Measurements from ENCODE around the gene FMN2. TPM values are rescaled to one million over a fixed set of nuclear protein-coding genes. Genes with fewer than 3 reads are reported as not detected.

Gene FMN2
- total and polyA plus RNA-seq, 8 donors = 0.20 to 2.1 (median 1.2) TPM

- Histone ChIP-seq H3K4me3 (no peak overlapping the region), H3K9me3 (no peaks in the 10 kb centered on the region), H3K27me3 (no peaks in the 10 kb centered on the region), H3K36me3 (no peaks in the 10 kb centered on the region), H3K4me1 (no peaks in the 10 kb centered on the region), H3K27ac (no peak overlapping the region)
- no peak for ATAC-seq
- no peak for TF ChIP-seq CTCF (IDR thresholded peaks at IDR 0.05)
- no peak for DNase-seq
- intact Hi-C loops (cut with DNase I) = no loop called here
These were observed 384.1 kb downstream of the FMN2 start for GRCh38 chr1:240475832-240476231.

- no peak overlapping the region for H3K27ac ChIP-seq
- no peak overlapping the region for H3K4me3 ChIP-seq
- no peaks in the 10 kb centered on the region for H3K27me3 ChIP-seq
- no peaks in the 10 kb centered on the region for H3K36me3 ChIP-seq
- no peaks in the 10 kb centered on the region for H3K4me1 ChIP-seq
- intact Hi-C loops (cut with DNase I) = no loop called here
- ATAC-seq (no peak), DNase-seq (no peak)
- no peak for TF ChIP-seq CTCF (IDR thresholded peaks at IDR 0.05)
- no peaks in the 10 kb centered on the region for H3K9me3 ChIP-seq
These were observed 386.9 kb downstream of the FMN2 start for GRCh38 chr1:240478536-240478935.

DNA sequence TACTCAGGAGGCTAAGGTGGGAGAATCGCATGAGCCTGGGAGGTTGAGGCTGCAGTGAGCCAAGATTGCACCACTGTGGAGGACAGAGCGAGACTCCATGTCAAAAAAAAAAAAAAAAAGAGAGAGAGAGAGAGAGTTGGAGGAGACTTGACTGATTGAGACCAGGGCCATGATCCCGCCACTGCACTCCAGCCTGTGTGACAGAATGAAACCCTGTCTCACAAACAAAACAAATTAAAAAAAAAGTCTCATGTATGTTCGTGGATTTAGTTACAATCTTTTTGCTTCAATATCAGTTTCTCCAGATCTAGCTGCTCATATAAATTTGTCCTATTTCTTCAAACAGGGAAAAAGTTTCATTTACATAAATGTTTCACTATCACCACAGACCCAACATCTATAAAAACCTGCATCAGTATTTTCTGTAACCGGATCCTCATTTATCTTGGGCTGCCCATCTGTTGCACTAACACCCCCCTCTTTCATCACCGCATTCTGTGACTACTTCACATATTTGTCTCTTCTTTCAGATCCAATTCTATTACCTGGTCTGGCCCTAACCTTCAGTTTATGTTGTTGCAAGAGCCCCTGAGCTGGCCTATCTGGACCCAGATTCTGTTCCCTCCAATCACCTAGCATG, 393.2 kb downstream of the FMN2 start:
- no peak for TF ChIP-seq CTCF (IDR thresholded peaks at IDR 0.05)
- Histone ChIP-seq H3K27ac (no peak overlapping the region), H3K4me1 (no peaks in the 10 kb centered on the region), H3K36me3 (no peaks in the 10 kb centered on the region), H3K9me3 (no peaks in the 10 kb centered on the region), H3K4me3 (no peak overlapping the region), H3K27me3 (no peaks in the 10 kb centered on the region)
- intact Hi-C loops (cut with DNase I) = no loop called here
- ATAC-seq (no peak), DNase-seq (no peak)

GRCh38 chr1:240486611-240487010, 394.9 kb downstream of the FMN2 start:
- Histone ChIP-seq H3K4me3 (no peak overlapping the region), H3K27me3 (no peaks in the 10 kb centered on the region), H3K27ac (no peak overlapping the region), H3K9me3 (no peaks in the 10 kb centered on the region), H3K4me1 (no peaks in the 10 kb centered on the region), H3K36me3 (no peaks in the 10 kb centered on the region)
- intact Hi-C loops (cut with DNase I) = no loop called here
- DNase-seq (no peak), ATAC-seq (no peak)
- TF ChIP-seq CTCF (IDR thresholded peaks at IDR 0.05) = no peak

DNA sequence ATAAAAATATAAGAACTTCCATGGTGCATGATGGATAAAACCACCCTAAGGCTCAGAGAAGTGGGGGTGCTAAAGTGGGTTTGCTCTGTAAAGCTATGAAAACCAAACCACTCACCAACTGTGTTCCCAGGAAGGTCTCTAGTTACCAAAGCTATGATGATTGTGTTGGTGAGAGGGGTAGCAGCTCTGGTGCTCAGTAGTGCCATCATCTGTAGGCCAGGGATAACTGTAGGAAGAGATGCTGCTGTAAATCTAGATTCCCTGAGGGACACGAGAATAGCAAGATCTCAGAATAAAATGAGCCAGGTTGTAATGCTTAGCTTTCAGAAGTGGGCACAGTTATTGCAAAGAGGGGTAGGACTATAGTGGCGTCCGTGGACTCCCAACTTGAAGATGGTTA, 395.8 kb downstream of the FMN2 start:
- no peak for TF ChIP-seq CTCF (IDR thresholded peaks at IDR 0.05)
- H3K4me3 ChIP-seq = no peak overlapping the region
- intact Hi-C loops (cut with DNase I) = no loop called here
- H3K27me3 ChIP-seq = peaks cover 0 to 1% of the 10 kb centered on the region in 2 donors
- no peak for ATAC-seq
- H3K36me3 ChIP-seq = no peaks in the 10 kb centered on the region
- no peak overlapping the region for H3K27ac ChIP-seq
- H3K9me3 ChIP-seq = no peaks in the 10 kb centered on the region
- H3K4me1 ChIP-seq = no peaks in the 10 kb centered on the region
- no peak for DNase-seq

Measured in left lung (tissue), 10 donors.